Measurements from ENCODE around the gene HNF1B. TPM values are rescaled to one million over a fixed set of nuclear protein-coding genes. Genes with fewer than 3 reads are reported as not detected.

HNF1B gene
- total and polyA plus RNA-seq, 4 donors, result 1.6 to 5.7 (median 4.5) TPM

GRCh38 chr17:37667039-37667438 lies 77.8 kb downstream of the HNF1B start:
- TF ChIP-seq EGR1 (IDR thresholded peaks at IDR 0.05; ENCODE audit: low read depth in 2 of 2), result no peak
- TF ChIP-seq ATF3 (IDR thresholded peaks at IDR 0.05), result no peak
- TF ChIP-seq ZBTB33 (IDR thresholded peaks at IDR 0.05), result no peak
- TF ChIP-seq HNF4A (conservative IDR thresholded peaks at IDR 0.05), result no peak
- TF ChIP-seq FOXA2 (IDR thresholded peaks at IDR 0.05), result no peak
- TF ChIP-seq CTCF (IDR thresholded peaks at IDR 0.05; ENCODE audit: low read depth, low read length, missing input control), result no peak
- no peak for TF ChIP-seq GABPA (IDR thresholded peaks at IDR 0.05 in 1 of 2, conservative IDR thresholded peaks at IDR 0.05 in 1 of 2)
- no peak for TF ChIP-seq FOXA1 (IDR thresholded peaks at IDR 0.05)
- TF ChIP-seq JUND (IDR thresholded peaks at IDR 0.05), result no peak
- no peak for TF ChIP-seq HNF4G (IDR thresholded peaks at IDR 0.05)
- TF ChIP-seq REST (IDR thresholded peaks at IDR 0.05), result no peak
- no peak for TF ChIP-seq NR2F2 (IDR thresholded peaks at IDR 0.05)
- TF ChIP-seq MAX (IDR thresholded peaks at IDR 0.05), result no peak
- TF ChIP-seq RAD21 (IDR thresholded peaks at IDR 0.05), result no peak
- TF ChIP-seq RXRA (IDR thresholded peaks at IDR 0.05), result no peak
- TF ChIP-seq YY1 (IDR thresholded peaks at IDR 0.05), result no peak
- no peak for TF ChIP-seq SP1 (IDR thresholded peaks at IDR 0.05)
- no peak for TF ChIP-seq TAF1 (conservative IDR thresholded peaks at IDR 0.05)
- Histone ChIP-seq H3K27me3 (ENCODE audit: control insufficient read depth in 4 of 4, insufficient read depth in 4 of 4, low read length in 3 of 4) (no peaks in the 10 kb centered on the region), H3K9me3 (ENCODE audit: control insufficient read depth in 4 of 4, low read length in 3 of 4) (no peaks in the 10 kb centered on the region), H3K4me1 (ENCODE audit: control insufficient read depth in 4 of 4, insufficient read depth in 4 of 4, low read length in 3 of 4) (peaks cover 0 to 2% (median 0%) of the 10 kb centered on the region in 4 donors), H3K9ac (ENCODE audit: low read depth in 1 of 2, low read length in 2 of 2) (no peak overlapping the region), H3K4me3 (ENCODE audit: low read depth in 1 of 3, low read length in 3 of 3) (no peak overlapping the region), H3K27ac (ENCODE audit: low read depth in 1 of 2, low read length in 2 of 2) (no peak overlapping the region), H3K36me3 (ENCODE audit: control insufficient read depth in 4 of 4, insufficient read depth in 3 of 4, low read depth in 1 of 4, low read length in 3 of 4) (no peaks in the 10 kb centered on the region)
- WGBS, result 85% methylated on average over 1 of the region's 1 CpG
- DNase-seq (ENCODE audit: low spot score), result no peak
